ENCODE measurements around the gene CD300A.

Gene CD300A

GRCh38 chr17:74465378-74466110 lies 890 bp upstream of the CD300A start:
- Histone ChIP-seq H3K27me3 (ENCODE audit: insufficient read depth, low read length) (no peaks in the 10 kb centered on the region), H2AFZ (ENCODE audit: low read depth, low read length) (no peak overlapping the region), H3K4me3 (ENCODE audit: low read length) (no peak overlapping the region), H3K9me3 (ENCODE audit: low read length) (no peaks in the 10 kb centered on the region), H3K36me3 (ENCODE audit: insufficient read depth, low read length) (no peaks in the 10 kb centered on the region), H3K4me1 (ENCODE audit: insufficient read depth, low read length) (no peaks in the 10 kb centered on the region)

- no peak overlapping the region for H3K4me3 ChIP-seq (ENCODE audit: low read length)
- no peaks in the 10 kb centered on the region for H3K27me3 ChIP-seq (ENCODE audit: insufficient read depth, low read length)
- H2AFZ ChIP-seq (ENCODE audit: low read depth, low read length), result no peak overlapping the region
- no peaks in the 10 kb centered on the region for H3K9me3 ChIP-seq (ENCODE audit: low read length)
- H3K4me1 ChIP-seq (ENCODE audit: insufficient read depth, low read length), result no peaks in the 10 kb centered on the region
- H3K36me3 ChIP-seq (ENCODE audit: insufficient read depth, low read length), result no peaks in the 10 kb centered on the region
Observed at GRCh38 chr17:74466828-74467184, 372 bp downstream of the CD300A start.

- Histone ChIP-seq H3K4me1 (ENCODE audit: insufficient read depth, low read length) (no peaks in the 10 kb centered on the region), H2AFZ (ENCODE audit: low read depth, low read length) (no peak overlapping the region), H3K9me3 (ENCODE audit: low read length) (no peaks in the 10 kb centered on the region), H3K4me3 (ENCODE audit: low read length) (no peak overlapping the region), H3K27me3 (ENCODE audit: insufficient read depth, low read length) (no peaks in the 10 kb centered on the region), H3K36me3 (ENCODE audit: insufficient read depth, low read length) (no peaks in the 10 kb centered on the region)
Observed at GRCh38 chr17:74467221-74467951, 952 bp downstream of the CD300A start.

DNA sequence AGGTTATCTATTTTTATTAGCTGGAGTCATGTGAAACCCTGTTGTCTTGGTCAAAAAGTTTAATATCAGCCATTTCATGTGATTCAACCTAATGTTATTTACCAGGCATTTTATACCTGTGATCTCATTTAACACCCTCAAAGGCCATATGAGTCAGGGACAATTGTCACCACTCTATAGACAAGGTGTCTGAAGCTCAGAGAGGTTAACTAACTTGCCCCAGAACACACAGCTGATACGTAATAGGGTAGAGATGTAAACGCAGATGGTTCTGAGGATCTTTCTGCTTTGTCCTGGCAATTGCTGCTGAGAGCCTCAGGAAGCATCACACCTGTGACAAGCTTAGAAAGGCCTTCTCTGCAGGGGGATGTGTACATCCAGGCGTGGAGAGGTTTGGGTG lies 4.9 kb downstream of the CD300A start:
- H3K9me3 ChIP-seq (ENCODE audit: low read length), result no peaks in the 10 kb centered on the region
- no peaks in the 10 kb centered on the region for H3K4me1 ChIP-seq (ENCODE audit: insufficient read depth, low read length)
- H2AFZ ChIP-seq (ENCODE audit: low read depth, low read length), result no peak overlapping the region
- H3K4me3 ChIP-seq (ENCODE audit: low read length), result no peak overlapping the region
- H3K36me3 ChIP-seq (ENCODE audit: insufficient read depth, low read length), result no peaks in the 10 kb centered on the region
- no peaks in the 10 kb centered on the region for H3K27me3 ChIP-seq (ENCODE audit: insufficient read depth, low read length)

DNA sequence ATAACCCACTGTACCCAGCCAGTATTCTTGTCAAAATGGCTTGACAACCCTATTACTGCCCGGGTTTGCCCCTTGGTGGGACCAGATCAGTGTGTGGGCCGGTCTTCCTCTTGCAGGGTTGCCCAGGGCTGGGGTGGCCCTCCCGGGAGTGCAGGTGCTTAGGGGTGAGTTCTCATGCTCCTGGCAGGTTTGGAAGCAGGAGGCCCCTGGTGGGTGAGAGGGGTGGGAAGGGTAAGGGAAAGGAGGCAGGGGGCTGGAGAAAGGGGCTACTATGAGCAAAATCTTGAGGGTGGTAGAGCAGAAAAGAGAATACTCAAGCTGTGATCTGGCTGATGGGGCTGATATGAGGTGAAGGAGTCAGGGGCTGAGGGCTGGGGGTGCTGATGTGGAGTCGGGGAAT lies 6.5 kb downstream of the CD300A start:
- no peaks in the 10 kb centered on the region for H3K4me1 ChIP-seq (ENCODE audit: insufficient read depth, low read length)
- no peak overlapping the region for H2AFZ ChIP-seq (ENCODE audit: low read depth, low read length)
- H3K9me3 ChIP-seq (ENCODE audit: low read length), result no peaks in the 10 kb centered on the region
- H3K36me3 ChIP-seq (ENCODE audit: insufficient read depth, low read length), result no peaks in the 10 kb centered on the region
- no peak overlapping the region for H3K4me3 ChIP-seq (ENCODE audit: low read length)
- H3K27me3 ChIP-seq (ENCODE audit: insufficient read depth, low read length), result no peaks in the 10 kb centered on the region

GRCh38 chr17:74473294-74473693 lies 6.9 kb downstream of the CD300A start:
- H3K9me3 ChIP-seq (ENCODE audit: low read length), result no peaks in the 10 kb centered on the region
- no peaks in the 10 kb centered on the region for H3K36me3 ChIP-seq (ENCODE audit: insufficient read depth, low read length)
- no peak overlapping the region for H3K4me3 ChIP-seq (ENCODE audit: low read length)
- no peak overlapping the region for H2AFZ ChIP-seq (ENCODE audit: low read depth, low read length)
- H3K4me1 ChIP-seq (ENCODE audit: insufficient read depth, low read length), result no peaks in the 10 kb centered on the region
- no peaks in the 10 kb centered on the region for H3K27me3 ChIP-seq (ENCODE audit: insufficient read depth, low read length)

GRCh38 chr17:74474043-74474792 lies 7.8 kb downstream of the CD300A start:
- Histone ChIP-seq H3K27me3 (ENCODE audit: insufficient read depth, low read length) (no peaks in the 10 kb centered on the region), H3K36me3 (ENCODE audit: insufficient read depth, low read length) (no peaks in the 10 kb centered on the region), H3K4me3 (ENCODE audit: low read length) (no peak overlapping the region), H2AFZ (ENCODE audit: low read depth, low read length) (no peak overlapping the region), H3K4me1 (ENCODE audit: insufficient read depth, low read length) (no peaks in the 10 kb centered on the region), H3K9me3 (ENCODE audit: low read length) (no peaks in the 10 kb centered on the region)

GRCh38 chr17:74475189-74475588 lies 8.8 kb downstream of the CD300A start:
- no peaks in the 10 kb centered on the region for H3K27me3 ChIP-seq (ENCODE audit: insufficient read depth, low read length)
- H3K36me3 ChIP-seq (ENCODE audit: insufficient read depth, low read length), result no peaks in the 10 kb centered on the region
- H3K4me1 ChIP-seq (ENCODE audit: insufficient read depth, low read length), result no peaks in the 10 kb centered on the region

GRCh38 chr17:74477411-74477810 lies 11.0 kb downstream of the CD300A start:
- Histone ChIP-seq H3K27me3 (ENCODE audit: insufficient read depth, low read length) (peaks cover 4% of the 10 kb centered on the region), H3K4me3 (ENCODE audit: low read length) (no peak overlapping the region)

More at GRCh38 chr17:74475189-74475588, 8.8 kb downstream of the CD300A start:
- Histone ChIP-seq H3K9me3 (ENCODE audit: low read length) (no peaks in the 10 kb centered on the region), H3K4me3 (ENCODE audit: low read length) (no peak overlapping the region), H2AFZ (ENCODE audit: low read depth, low read length) (no peak overlapping the region)

DNA sequence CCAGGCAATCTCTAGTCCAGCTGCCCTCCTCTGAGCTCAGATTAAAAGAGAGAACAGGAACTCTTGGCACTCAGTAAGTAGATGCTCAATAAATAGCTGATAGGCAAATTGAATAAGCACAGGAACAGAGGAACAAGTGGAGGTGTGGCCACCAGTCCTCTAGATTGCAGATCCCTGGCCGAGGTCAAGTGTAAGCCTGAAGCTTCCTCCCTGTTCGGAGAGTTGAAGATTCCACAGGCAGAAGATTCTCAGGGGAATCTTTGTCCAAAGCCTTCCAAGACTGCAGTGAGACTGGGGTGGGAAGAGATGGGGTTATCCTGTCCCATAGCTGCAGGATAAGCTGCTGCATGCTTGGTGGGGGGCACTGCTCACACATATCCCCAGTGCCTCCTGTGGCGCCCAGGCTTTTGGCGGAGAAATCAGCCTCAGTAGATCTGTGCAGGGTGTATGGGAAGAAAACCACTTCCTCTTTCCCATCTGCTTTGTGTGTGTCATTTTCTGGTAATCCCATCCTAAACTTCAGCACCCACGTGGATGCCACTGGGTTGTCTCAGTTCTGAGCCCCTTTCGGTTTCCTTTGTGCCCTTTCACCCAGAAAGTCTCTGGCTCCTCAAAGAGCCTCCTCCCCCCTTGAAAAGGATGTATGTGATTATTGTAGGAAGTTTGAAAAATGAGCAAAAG lies 12.1 kb downstream of the CD300A start:
- H2AFZ ChIP-seq (ENCODE audit: low read depth, low read length), result no peak overlapping the region
- no peaks in the 10 kb centered on the region for H3K4me1 ChIP-seq (ENCODE audit: insufficient read depth, low read length)
- H3K27me3 ChIP-seq (ENCODE audit: insufficient read depth, low read length), result peaks cover 7% of the 10 kb centered on the region
- no peaks in the 10 kb centered on the region for H3K36me3 ChIP-seq (ENCODE audit: insufficient read depth, low read length)
- H3K4me3 ChIP-seq (ENCODE audit: low read length), result no peak overlapping the region
- H3K9me3 ChIP-seq (ENCODE audit: low read length), result no peaks in the 10 kb centered on the region

More at GRCh38 chr17:74477411-74477810, 11.0 kb downstream of the CD300A start:
- H3K4me1 ChIP-seq (ENCODE audit: insufficient read depth, low read length), result no peaks in the 10 kb centered on the region
- H3K36me3 ChIP-seq (ENCODE audit: insufficient read depth, low read length), result no peaks in the 10 kb centered on the region
- no peak overlapping the region for H2AFZ ChIP-seq (ENCODE audit: low read depth, low read length)
- H3K9me3 ChIP-seq (ENCODE audit: low read length), result no peaks in the 10 kb centered on the region

DNA sequence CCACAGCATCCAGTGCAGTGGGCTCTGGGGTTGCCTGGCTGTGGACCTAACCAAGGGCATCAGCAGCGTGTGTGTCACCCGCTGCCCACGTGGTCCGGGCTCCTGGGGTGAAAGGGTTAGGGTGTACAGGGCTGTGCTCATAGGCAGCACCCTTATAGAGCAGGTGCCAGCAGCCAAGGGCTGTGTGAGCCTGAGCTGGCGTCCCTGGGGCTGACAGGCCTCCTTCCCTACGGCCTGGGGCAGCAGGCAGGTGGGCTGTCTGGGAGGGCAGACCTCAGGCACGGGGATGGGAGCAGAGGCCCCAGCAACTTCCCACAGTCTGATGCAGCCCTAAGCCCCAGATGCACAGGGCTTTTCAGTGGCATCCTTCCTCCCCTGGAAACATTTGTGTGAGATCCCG lies 13.9 kb downstream of the CD300A start:
- H3K4me1 ChIP-seq (ENCODE audit: insufficient read depth, low read length), result no peaks in the 10 kb centered on the region
- no peaks in the 10 kb centered on the region for H3K36me3 ChIP-seq (ENCODE audit: insufficient read depth, low read length)
- no peak overlapping the region for H2AFZ ChIP-seq (ENCODE audit: low read depth, low read length)
- peaks cover 10% of the 10 kb centered on the region for H3K27me3 ChIP-seq (ENCODE audit: insufficient read depth, low read length)
- H3K9me3 ChIP-seq (ENCODE audit: low read length), result no peaks in the 10 kb centered on the region
- H3K4me3 ChIP-seq (ENCODE audit: low read length), result no peak overlapping the region

DNA sequence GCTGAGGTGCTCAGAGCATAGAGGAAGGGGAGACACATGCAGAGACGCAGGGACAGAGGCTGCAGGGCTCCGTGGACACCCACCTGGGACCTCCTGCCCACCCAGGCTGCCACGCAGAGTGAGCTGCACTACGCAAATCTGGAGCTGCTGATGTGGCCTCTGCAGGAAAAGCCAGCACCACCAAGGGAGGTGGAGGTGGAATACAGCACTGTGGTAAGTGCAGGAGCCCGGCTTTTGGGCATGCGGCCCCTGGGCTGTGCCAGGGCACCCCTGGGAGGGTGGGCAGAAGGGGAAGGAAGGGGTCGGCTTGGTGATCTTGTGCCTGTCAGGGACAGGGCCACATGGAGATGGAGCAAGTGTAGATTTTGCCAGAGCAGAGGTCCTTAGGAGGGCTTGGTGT lies 15.2 kb downstream of the CD300A start:
- Histone ChIP-seq H3K36me3 (ENCODE audit: insufficient read depth, low read length) (no peaks in the 10 kb centered on the region), H3K27me3 (ENCODE audit: insufficient read depth, low read length) (peaks cover 12% of the 10 kb centered on the region), H3K4me3 (ENCODE audit: low read length) (no peak overlapping the region), H2AFZ (ENCODE audit: low read depth, low read length) (no peak overlapping the region), H3K9me3 (ENCODE audit: low read length) (no peaks in the 10 kb centered on the region), H3K4me1 (ENCODE audit: insufficient read depth, low read length) (no peaks in the 10 kb centered on the region)

- H3K36me3 ChIP-seq (ENCODE audit: insufficient read depth, low read length), result no peaks in the 10 kb centered on the region
- no peaks in the 10 kb centered on the region for H3K4me1 ChIP-seq (ENCODE audit: insufficient read depth, low read length)
- H3K4me3 ChIP-seq (ENCODE audit: low read length), result no peak overlapping the region
- H3K27me3 ChIP-seq (ENCODE audit: insufficient read depth, low read length), result peaks cover 12% of the 10 kb centered on the region
- no peaks in the 10 kb centered on the region for H3K9me3 ChIP-seq (ENCODE audit: low read length)
- no peak overlapping the region for H2AFZ ChIP-seq (ENCODE audit: low read depth, low read length)
Observed at GRCh38 chr17:74484066-74484465, 17.6 kb downstream of the CD300A start.
